Upper lobe of left lung (tissue), 6 donors: ENCODE results near the gene PLXNA2. TPM values are rescaled to one million over a fixed set of nuclear protein-coding genes. Genes with fewer than 3 reads are reported as not detected.

Experiments
- ATAC-seq, 2 donors: fragments of 200-7000 bp; cut with Tn5 transposase; one replicate each; pipeline ENCODE4 v1.9.1; 2022; ENCODE audit warnings: mild to moderate bottlenecking in 2 of 2, moderate library complexity in 2 of 2; ENCODE audit not compliant: low FRiP score in 2 of 2
- DNase-seq, 2 donors: peaks; one replicate each; pipeline ENCODE4 v3.0.0-alpha.2; 2019 to 2020
- H3K27ac ChIP-seq, 4 donors: fragments of 200-600 bp; sonication (generic); one replicate each; pipeline ENCODE4 v1.5.1; 2016 to 2019
- H3K27me3 ChIP-seq, 4 donors: fragments of 200-600 bp; sonication (generic); one replicate each; pipeline ENCODE4 v1.5.1; 2017 to 2019
- H3K36me3 ChIP-seq, 4 donors: fragments of 200-600 bp; sonication (generic); one replicate each; pipeline ENCODE4 v1.5.1; 2016 to 2019
- H3K4me1 ChIP-seq, 4 donors: fragments of 200-600 bp; sonication (generic); one replicate each; pipeline ENCODE4 v1.5.1; 2018 to 2019
- H3K4me3 ChIP-seq, 4 donors: fragments of 200-600 bp; sonication (generic); one replicate each; pipeline ENCODE4 v1.5.1; 2017 to 2019; ENCODE audit warnings: mild to moderate bottlenecking in 2 of 4, moderate library complexity in 1 of 4
- H3K9me3 ChIP-seq, 4 donors: fragments of 200-600 bp; sonication (generic); one replicate each; pipeline ENCODE4 v1.5.1; 2018 to 2019
- CTCF ChIP-seq, 6 experiments: fragments of 450-650 bp in 4 of 6; fragments of 200-600 bp in 2 of 6; sonication (generic) in 2 of 6; IDR thresholded peaks; one replicate each; pipeline ENCODE4 v1.5.1; 2016 to 2019; ENCODE audit warnings: antibody characterized with exemption in 6 of 6
- EP300 ChIP-seq, 4 donors: sonication (generic); formaldehyde crosslinking; IDR thresholded peaks; one replicate each; pipeline ENCODE4 v1.5.1; 2017; ENCODE audit warnings: antibody characterized with exemption in 4 of 4, control low read depth in 2 of 4
- POLR2A ChIP-seq, 4 donors: fragments of 450-650 bp; IDR thresholded peaks; one replicate each; pipeline ENCODE4 v1.5.1; 2016 to 2017; ENCODE audit warnings: antibody characterized with exemption in 4 of 4, mild to moderate bottlenecking in 2 of 4
- POLR2AphosphoS5 ChIP-seq, 2 donors: sonication (generic); formaldehyde crosslinking; IDR thresholded peaks; one replicate each; pipeline ENCODE4 v1.5.1; 2017; ENCODE audit warnings: antibody characterized with exemption in 2 of 2
- WGBS, 2 donors: methylation state at CpG; one replicate each; pipeline ENCODE4 v1.1.5; 2017 to 2018; 5-methylcytosine and 5-hydroxymethylcytosine counted together
- total RNA-seq, 6 donors: library from RNA; depleted of rRNA in 4 of 6; stranded (reverse); fragments of >200 nt in 4 of 6; gene quantifications; one replicate each; pipeline versions ENCODE4 v1.1.0 to v1.2.1, GENCODE V29; 2016 to 2021
- donor health status: DM: no; HTN: no; CAD: no; lungs with moderate emphysema.
- donor health status: DM: no; HTN: yes; CAD: no; lungs with severe emphysema.

PLXNA2 gene
- total RNA-seq, 6 donors from 2014 or later, result 77.5 to 150 (median 101) TPM

GRCh38 chr1:208233546-208233945, 10.6 kb downstream of the PLXNA2 start:
- 29 to 31% methylated on average over 2 to 5 of the region's 5 CpGs for WGBS, 2 donors
- Histone ChIP-seq H3K27ac (peak overlapping the region; percentile 51 to 80 (median 76)), H3K4me3 (no peak overlapping the region), H3K4me1 (peaks cover 91 to 100% (median 95%) of the 10 kb centered on the region in 4 donors), H3K9me3 (no peaks in the 10 kb centered on the region), H3K36me3 (peaks cover 0 to 8% (median 0%) of the 10 kb centered on the region in 4 donors), H3K27me3 (no peaks in the 10 kb centered on the region)
- DNase-seq (peak in 1 of 2 donors; percentile 84), ATAC-seq (peak; percentile 37 to 79)
- TF ChIP-seq POLR2A (IDR thresholded peaks at IDR 0.05), result peak in 1 of 4 donors; percentile 39
- peak; percentile 14 to 53 for TF ChIP-seq POLR2AphosphoS5 (IDR thresholded peaks at IDR 0.05)
- TF ChIP-seq CTCF (IDR thresholded peaks at IDR 0.05), result no peak

- peak overlapping the region; percentile 40 to 78 (median 58) for H3K27ac ChIP-seq
- H3K36me3 ChIP-seq, result peaks cover 0 to 6% (median 0%) of the 10 kb centered on the region in 4 donors
- H3K9me3 ChIP-seq, result no peaks in the 10 kb centered on the region
- no peak overlapping the region for H3K4me3 ChIP-seq
- no peaks in the 10 kb centered on the region for H3K27me3 ChIP-seq
- TF ChIP-seq POLR2AphosphoS5 (IDR thresholded peaks at IDR 0.05) (no peak), CTCF (IDR thresholded peaks at IDR 0.05) (no peak), EP300 (IDR thresholded peaks at IDR 0.05) (no peak), POLR2A (IDR thresholded peaks at IDR 0.05) (no peak)
- 71 to 83% methylated on average over 3 of the region's 3 CpGs for WGBS, 2 donors
- ATAC-seq (no peak), DNase-seq (no peak)
- peaks cover 93 to 100% (median 94%) of the 10 kb centered on the region in 4 donors for H3K4me1 ChIP-seq
Measured at GRCh38 chr1:208232662-208233038, 11.5 kb downstream of the PLXNA2 start.

GRCh38 chr1:208231881-208232661, 12.1 kb downstream of the PLXNA2 start:
- Histone ChIP-seq H3K4me1 (peaks cover 93 to 100% (median 95%) of the 10 kb centered on the region in 4 donors), H3K36me3 (peaks cover 0 to under 1% (median 0%) of the 10 kb centered on the region in 4 donors), H3K27ac (peak overlapping the region; percentile 40 to 78 (median 68)), H3K4me3 (no peak overlapping the region), H3K27me3 (no peaks in the 10 kb centered on the region), H3K9me3 (no peaks in the 10 kb centered on the region)
- no peak for DNase-seq
- TF ChIP-seq POLR2A (IDR thresholded peaks at IDR 0.05) (no peak), POLR2AphosphoS5 (IDR thresholded peaks at IDR 0.05) (no peak), EP300 (IDR thresholded peaks at IDR 0.05) (no peak), CTCF (IDR thresholded peaks at IDR 0.05) (no peak)
- WGBS, 2 donors, result 50 to 55% methylated on average over 7 of the region's 7 CpGs
- ATAC-seq, result no peak

GRCh38 chr1:208230668-208231529, 13.3 kb downstream of the PLXNA2 start:
- peak overlapping the region; percentile 26 to 78 (median 70) for H3K27ac ChIP-seq

More at GRCh38 chr1:208230668-208231529, 13.3 kb downstream of the PLXNA2 start:
- WGBS, 2 donors, result 39 to 63% methylated on average over 15 of the region's 15 CpGs
- Histone ChIP-seq H3K36me3 (no peaks in the 10 kb centered on the region), H3K9me3 (no peaks in the 10 kb centered on the region), H3K4me3 (no peak overlapping the region), H3K4me1 (peaks cover 93 to 98% (median 95%) of the 10 kb centered on the region in 4 donors), H3K27me3 (no peaks in the 10 kb centered on the region)
- peak; percentile 33 to 58 for DNase-seq
- no peak for TF ChIP-seq CTCF (IDR thresholded peaks at IDR 0.05)
- peak in 1 of 4 donors; percentile 33 for TF ChIP-seq EP300 (IDR thresholded peaks at IDR 0.05)
- TF ChIP-seq POLR2AphosphoS5 (IDR thresholded peaks at IDR 0.05), result peak in 1 of 2 donors; percentile 16
- TF ChIP-seq POLR2A (IDR thresholded peaks at IDR 0.05), result no peak
- ATAC-seq, result peak; percentile 11 to 80
